HuH-7.5 (cell line): Measurements from ENCODE around the gene NPAS3.
"Not testable (repeated sequence)": the region's sequence is repeated elsewhere in the genome, so short reads cannot be mapped to it uniquely, and the experiment has no call there.

ENCODE experiments used
- DNase-seq: peaks from one replicate; pipeline ENCODE4 v3.0.0; 2011; ENCODE audit warnings: low spot score

NPAS3 gene

DNA sequence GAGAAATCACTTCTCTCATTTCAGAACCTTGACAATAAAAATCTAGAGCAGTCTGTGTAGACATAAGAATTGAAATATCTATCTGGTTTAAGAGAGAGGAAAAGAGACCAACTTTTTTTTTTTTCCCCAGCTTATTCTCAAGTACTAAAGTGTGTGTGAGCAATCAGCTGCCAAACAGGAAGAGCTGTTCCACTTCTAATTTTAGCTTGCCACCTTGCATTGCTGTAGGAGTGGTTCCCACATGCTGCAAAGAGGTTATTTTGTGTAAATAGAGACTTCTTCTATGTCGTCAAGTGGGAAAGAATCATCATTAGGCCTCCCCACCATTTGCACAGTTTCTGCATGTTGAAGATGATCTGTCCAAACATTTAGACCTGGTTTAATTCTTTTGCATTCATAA is 142.6 kb downstream of the NPAS3 start:
- no peak for DNase-seq

DNA sequence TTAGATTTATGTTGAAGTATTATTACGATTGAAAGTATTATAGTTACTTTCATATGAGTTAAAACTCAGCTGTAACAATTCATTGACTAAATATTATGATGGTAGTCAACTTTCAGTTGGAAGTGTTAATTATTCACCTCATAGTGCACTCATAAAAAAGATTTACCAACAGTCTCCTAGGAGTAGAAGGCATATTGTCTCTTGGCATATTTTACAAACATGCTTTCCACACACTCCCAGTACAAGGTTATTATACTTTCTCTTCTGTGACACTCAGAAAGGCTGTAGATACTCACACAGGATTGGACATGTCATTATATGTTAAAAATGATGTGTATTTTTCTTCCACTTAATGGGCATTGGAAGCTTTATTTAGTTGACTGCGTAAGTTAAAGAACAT is 147.1 kb downstream of the NPAS3 start:
- DNase-seq: no peak

DNA sequence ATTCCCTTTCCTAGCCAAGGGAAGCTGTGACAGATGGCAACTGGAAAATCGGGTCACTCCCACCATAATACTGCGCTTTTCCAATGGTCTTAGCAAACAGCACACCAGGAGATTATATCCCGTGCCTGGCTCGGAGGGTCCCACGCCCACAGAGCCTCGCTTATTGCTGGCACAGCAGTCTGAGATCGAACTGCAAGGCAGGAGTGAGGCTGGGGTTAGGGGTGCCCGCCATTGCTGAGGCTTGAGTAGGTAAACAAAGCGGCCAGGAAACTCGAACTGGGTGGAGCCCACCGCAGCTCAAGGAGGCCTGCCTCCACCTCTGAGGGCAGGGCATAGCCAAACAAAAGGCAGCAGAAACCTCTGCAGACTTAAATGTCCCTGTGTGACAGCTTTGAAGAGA is 149.6 kb downstream of the NPAS3 start:
- DNase-seq: not testable (repeated sequence)

DNA sequence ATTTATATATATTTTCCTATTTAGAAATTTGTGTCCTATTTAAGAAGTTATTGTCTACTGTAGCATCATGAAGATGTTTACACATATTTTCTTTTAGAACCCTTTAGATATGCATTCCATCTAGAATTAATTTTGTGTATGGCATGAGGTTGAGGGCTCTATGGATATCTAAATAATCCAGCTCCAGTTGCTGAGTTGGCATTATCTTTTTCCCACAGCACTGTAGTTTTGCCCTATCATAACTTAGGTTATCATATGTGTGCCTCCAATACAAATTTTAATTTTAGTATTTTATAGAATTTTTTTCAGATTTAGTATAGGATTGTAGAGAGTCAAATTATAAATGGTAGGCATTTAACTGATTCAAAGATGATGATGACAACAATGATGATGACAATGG is 159.3 kb downstream of the NPAS3 start:
- DNase-seq: no peak

DNA sequence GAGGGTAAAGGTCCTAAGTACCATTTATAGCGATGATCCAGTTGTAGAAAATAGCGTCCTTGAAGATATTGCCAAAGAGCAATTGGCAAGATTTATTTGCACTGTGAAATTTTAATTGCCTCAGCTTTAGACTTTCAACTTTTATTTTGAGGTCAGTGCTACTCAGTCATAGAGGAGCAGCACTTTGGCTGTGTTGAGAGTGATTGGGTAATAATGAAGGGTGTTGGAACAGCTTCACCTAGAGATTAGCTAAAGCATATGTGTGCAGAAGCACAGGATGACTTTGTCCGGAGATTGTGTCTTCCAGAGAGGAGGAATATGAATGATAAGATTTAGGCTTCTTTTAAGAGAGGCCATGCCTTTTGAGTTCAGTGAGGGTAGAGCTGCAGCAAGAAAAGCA is 164.8 kb downstream of the NPAS3 start:
- DNase-seq: no peak

DNA sequence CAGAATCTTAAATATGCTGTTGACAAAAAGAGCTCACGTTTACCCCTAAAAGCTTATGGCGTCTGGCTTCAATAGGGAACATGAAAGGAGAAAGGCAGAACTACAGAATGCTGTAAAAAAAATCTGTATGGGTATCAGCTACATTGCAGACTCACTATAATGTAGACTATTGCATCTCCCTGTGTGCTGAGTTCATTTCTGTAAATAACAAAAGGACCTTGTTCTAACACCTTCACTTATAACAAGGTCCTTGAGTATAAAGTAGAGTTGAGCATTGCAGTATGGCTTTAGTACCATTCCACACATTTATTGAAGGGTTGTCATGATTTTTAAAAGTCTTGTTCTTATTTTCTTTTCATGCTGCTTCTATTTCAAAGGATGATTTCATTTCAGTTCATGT is 165.3 kb downstream of the NPAS3 start:
- DNase-seq: no peak

DNA sequence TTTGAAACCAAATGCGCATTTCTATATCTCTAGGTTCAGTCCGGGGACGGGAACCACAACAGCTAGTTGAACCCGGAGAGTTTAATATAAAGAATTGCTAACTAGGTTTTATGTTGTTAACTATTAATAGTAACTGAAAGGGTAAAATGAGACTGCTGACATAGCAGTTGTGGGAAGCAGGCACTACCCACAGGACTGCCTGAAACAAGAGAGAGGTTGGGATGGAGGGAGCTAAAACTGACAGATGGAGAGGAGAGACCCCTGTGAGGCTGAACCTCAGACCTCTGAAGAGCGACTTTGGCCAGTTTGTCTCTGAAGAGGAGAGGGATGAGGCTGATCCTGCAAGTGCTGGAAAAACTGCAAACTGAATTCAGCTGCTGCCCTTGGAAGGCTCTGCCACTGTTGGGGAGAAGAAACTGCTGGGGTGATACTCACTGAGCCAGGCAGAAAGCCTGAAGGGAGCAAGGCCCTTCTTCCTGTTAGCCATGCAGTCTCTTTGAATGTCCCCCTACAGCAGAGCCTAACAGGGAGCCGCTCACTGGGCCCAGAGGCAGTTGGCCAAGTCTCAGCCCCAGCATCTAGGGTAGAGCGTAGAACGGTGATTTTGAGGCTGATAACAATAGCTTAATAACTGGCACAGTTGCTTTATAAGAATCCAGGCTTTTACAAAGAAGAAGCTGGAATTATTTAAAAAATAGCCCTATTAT is 172.2 kb downstream of the NPAS3 start:
- DNase-seq: no peak

DNA sequence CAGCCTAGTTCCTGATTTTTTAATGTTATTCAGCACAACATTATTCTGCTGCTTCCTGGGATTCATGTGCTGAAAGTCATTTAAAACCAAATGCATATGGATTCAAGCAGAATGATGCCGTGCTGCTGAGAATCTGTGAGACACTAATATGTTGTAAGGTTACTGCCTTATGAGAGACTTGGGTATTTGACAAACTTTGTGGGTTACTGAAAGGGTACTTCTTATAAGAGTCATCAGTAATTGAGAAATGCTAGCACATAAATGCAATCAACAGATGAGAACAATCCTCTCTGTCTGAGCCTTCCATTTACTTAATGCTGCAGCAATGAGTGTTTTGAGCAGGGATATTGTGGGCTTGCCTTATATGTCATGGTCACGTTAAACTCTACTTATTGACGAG is 175.7 kb downstream of the NPAS3 start:
- DNase-seq: no peak

DNA sequence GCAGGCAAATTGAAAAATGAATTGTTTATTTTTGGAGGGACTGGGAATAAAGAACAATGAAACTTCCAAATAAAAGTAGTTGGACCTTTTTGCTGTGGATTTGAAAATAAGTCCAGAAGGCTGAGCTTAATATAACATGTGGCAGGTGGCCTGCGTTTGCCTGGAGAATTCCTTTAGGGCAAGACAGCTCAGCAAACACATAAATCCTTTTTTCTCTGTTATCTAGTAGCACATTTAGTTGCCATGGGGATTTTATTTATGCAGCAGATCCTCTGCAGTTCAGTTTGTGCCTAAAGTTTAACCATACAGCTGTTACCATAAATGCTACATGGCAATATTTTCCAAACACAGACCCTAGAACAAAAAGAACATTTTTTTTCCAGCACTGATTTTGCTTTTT is 180.0 kb downstream of the NPAS3 start:
- DNase-seq: no peak

DNA sequence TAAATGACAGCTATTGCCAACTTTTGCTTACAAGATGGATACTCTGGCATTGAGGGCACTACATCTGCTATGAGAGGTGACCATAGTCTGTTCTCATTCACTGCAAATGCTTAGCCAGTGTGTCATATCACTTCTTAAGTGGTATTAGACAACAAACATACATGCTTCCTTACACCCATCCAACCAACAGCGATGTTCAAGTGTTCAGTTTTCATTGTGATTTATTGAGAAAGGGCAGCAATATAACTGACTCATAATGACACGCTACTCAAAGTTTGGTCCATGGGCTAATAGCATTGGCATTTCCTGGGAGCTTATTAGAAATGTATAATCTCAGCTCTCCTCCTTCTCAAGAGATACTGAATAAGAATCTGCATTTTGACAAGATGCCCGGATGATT is 181.7 kb downstream of the NPAS3 start:
- DNase-seq: no peak

DNA sequence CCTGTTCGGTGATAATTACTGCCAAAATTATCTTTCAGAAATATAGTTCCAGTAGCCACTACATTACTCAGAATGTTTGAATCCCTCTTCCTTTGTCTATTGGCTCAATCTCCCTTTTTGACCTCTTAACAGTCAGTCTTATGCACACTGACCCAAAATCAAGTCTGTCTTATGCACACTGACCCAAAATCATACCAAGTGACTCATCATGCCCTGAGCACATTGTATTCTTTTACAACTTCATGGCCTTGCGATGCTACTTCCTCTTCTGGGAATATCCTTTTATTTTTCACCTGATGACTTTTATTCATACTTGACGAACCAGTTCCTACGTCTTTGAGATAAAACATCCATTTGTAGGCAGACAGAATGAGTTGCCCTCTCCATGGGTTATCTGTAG is 182.3 kb downstream of the NPAS3 start:
- no peak for DNase-seq

DNA sequence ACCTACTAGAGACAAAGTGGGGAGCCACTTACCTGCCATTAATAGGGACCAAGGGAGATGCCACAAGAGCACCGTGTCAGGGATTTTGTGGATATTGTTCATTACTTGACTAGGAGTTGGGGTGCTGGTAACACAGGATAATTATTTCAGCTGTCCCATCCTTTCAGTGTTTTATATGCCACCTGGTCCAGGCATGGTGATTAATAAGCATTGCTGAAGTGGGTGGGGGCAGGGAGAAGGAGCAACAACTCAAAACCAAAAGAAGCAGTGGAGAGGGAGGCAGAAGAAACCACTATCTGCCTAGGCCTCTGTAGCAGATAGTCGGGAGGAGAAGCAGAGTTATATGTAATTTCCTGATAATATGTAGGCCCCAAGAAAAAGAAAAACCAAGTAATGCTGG is 184.6 kb downstream of the NPAS3 start:
- no peak for DNase-seq

DNA sequence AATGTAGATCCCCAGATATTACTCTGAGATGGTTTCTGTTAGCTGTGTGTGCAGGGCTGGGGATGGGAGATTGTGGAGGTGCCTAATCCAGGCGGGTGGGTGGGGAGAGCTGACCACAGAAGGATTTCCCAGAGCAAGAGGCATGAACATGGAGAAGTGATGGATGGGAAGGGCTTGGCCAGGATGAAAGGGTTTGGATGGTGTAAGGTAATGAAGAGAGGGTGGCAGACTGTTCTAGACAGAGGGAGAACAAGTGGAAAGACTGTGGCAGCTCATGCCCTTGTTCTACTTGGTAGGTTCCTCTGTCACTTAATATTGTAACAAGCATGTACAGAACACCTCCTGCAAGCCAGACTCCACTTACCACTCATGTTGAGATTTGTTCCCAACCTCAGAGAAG is 187.8 kb downstream of the NPAS3 start:
- no peak for DNase-seq

DNA sequence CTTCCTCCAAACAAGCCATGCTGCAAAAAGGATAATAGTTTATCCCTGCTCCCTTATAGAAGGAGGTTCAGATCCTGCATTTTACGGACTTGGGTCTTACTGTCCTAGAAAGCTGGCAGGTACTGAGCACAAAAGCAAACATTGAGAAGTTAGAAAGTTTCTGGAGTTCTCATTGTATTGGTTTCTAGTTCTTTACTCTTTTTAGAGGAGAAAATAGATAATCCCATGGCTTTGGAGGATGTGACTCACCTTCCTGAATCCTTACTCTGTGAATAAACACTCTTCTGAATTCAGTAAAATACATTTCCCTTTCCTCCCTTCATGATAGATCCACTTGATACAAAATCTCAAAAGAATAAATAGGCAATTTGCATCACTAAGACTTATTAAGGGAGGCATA is 188.9 kb downstream of the NPAS3 start:
- DNase-seq: no peak

DNA sequence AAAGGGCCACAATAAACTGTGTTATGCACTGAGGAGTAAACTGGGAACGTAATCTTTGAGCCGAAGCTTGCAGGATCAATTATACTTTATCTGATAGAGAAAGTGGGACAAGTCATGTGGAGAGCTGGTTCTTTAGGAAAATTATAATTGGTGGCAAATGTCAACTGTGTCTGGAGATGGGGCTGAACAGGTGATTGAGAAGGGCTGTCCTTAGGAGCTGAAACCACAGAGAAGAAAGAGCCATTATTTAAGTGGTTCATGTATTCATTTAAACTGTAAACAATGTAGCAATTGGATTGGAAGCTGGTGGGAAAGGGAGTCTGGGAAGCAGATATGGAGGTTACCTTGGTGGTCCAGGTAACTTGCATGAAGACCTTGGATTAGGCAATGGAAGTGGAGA is 193.1 kb downstream of the NPAS3 start:
- DNase-seq: no peak

DNA sequence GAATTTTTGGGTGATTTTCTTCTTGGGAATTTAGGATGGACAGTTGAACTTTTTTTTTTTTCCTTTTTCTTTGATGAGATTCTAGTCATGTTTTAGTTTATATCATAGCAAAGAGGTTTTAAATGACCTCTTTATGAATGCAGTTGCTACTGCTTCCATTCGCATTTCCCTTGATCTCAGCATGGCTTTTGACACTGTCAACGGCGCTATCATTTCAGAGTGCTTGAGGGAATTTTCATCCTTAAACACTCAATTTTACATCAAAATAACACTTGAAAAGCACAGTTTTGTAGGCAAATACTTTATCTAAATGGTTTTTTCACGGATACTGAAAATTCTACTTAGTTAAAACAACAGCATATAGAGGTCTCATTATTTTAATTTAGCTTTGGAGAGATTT is 195.5 kb downstream of the NPAS3 start:
- no peak for DNase-seq

DNA sequence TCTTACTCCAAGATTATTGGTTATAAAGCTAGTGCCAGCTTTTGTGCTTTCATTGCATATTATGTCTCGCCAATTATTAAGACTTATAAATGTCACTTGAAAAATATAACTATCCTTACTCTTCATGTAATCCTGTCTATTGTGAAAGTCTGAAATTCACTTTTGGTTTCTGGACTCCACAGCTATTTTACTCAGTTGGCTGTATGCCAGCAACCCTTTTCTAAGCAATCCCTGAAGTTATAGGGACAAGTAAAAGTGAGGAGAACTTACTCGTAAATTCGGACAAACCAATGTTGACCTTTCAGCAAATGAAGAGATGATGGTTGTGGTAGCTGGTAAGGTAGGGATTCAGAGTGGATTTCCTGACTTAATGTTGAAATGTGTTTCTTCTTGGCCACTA is 196.3 kb downstream of the NPAS3 start:
- no peak for DNase-seq

DNA sequence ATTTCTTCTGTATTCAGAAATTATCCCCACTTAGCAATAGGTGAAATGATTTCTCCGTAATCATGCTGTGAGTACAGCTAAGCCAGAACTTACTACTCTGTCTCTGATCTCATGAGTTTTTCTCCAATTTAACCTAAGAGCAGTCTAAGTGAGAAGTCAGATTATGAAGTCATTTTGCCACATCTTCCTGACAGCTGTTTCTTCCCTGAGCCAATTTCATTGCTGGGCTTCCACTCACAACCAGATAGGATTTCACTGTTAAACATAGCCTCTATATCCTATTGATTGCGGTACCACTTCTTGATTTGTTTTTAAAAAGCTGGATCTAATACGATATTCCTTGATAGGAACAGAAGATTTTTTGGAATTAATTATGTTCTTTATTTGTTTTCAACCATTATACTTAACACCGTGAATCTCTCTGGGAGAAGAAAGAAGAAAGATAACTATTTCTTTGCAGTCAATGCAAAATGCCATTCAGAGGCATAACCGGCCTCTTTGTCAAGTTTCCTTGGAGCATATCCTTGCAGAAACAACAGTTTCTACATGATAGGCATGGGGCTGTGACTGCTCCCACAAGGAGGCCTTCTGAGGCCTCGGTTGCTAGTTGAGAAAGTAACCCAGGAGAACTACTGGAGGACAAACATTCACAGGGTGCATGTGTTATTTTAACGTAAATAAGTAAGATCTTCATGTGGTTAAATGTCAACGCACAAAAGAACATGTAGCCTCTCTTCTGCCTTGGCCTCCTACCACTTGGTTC is 212.2 kb downstream of the NPAS3 start:
- DNase-seq: no peak

DNA sequence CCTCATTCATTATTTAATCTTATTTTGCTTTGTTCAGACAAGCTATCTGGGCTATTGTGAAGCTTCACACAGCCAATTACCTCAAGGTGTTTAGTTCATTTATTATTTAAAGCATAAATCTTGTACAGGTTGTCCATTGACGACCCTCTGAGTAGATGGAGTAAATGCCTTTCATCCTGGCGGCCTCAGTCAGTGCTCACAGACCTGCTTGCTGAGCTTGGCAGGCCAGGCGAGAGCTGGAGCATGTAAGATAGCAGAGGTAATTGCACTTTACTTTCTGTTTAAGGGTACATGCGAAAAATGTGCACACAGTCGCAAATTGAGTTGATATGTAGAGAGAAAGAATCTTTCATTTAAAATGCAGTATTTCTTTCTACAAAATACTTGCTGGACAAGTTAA is 224.4 kb downstream of the NPAS3 start:
- no peak for DNase-seq

DNA sequence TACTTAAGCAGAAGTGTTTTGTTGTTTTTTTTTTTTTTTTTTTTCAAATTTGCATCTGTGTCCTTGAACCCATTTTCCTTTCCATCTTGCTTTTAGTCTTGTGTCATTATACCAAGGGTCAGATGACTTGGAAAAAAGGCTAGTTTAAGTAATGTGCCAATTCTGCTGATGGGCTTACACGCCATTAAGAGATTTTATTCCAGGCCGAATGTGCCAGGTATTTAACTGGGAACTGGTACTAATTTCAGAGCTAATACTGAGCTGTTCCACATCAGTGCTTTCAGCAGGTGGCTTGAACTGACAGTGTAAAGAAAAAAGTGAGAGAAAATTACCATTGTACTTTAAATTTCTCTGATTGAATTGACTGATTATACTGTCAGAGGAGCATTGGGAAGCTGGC is 224.9 kb downstream of the NPAS3 start:
- no peak for DNase-seq

DNA sequence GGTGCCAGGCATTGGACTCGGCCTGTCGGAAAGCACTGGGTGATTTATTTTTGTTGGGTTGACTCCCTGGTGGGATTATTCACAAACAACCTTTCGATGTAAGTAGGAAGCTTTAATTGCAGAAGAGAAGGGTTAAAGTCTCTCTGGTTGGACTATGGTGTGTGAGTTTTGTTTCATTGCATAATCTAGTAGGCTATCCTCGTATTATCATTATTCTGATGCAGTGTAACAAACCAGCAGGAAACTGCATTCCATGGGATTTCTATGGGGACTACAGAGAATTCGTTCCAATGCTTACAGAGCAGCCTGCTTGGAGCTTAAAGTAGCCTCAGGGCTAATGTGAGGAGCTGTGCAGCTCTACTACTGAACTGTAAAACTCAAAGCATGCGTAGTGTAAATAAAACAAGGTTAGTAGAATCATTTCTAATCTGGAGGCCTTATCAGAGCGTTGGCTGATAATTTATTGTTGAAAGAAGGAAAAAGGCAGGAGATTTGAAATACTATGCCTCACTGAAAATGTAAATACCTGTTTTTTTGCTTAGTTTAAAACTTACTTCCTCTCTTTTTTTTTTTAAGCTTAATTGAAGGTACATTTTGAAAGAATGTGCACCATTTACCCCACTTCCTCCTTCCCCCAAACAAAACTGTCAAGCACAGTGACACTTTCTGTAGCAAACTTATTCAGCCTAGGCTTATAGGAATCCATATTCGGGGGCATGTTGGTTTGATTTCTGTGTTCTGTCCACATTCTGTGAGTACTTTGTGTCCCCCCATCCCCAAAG is 226.7 kb downstream of the NPAS3 start:
- DNase-seq: no peak

DNA sequence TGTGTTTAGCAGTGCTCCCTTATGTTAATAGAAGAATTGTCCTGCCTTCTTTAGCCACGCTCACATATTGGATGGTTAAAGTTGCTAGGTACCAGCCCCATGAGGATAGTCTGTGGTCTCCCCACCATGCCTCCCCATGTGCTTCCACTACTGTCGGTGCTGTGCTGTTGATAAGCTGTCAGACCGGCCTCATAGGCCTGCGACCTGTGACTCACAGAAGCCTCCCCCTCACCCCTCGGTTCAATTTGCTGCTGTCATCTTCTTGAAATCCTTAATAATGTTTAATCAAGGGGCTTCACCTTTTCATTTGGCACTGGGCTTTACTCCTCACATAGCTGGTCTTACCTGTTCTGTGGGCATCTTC is 227.2 kb downstream of the NPAS3 start:
- DNase-seq: no peak

DNA sequence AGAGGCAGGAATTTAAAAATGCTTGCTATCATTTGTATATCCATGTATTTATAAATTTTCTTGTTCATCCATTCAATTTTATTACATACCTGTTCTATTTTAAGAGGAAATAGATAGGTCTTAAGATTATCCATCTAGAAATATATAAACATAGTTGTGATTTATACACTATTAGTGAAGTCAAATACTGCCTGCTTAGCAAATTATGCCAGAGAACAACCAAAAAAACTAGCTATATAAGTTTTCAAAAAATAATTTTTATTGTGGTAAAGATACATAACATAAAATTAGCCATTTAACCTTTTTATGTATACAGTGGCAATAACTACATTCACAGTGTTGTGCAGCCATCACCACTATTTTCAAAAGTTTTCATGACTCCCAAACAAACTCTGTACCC is 237.3 kb downstream of the NPAS3 start:
- no peak for DNase-seq
